Bronchial epithelial cell (primary cell): ENCODE results near the gene GFER. TPM values are rescaled to one million over a fixed set of nuclear protein-coding genes. Genes with fewer than 3 reads are reported as not detected.
A peak's percentile ranks its signal among the peaks of the same experiment; 100 is the strongest.

Experiments
- DNase-seq: peaks from one replicate; pipeline ENCODE4 v3.0.0-alpha.2; 2010; ENCODE audit warnings: low read depth
- FAIRE-seq: peaks from 2 replicates; lab custom pipeline; 2011; peaks lifted over from hg19 to GRCh38; lab: Jason Lieb, UNC
- H3K27me3 ChIP-seq: 2 replicates; pipeline ENCODE4 v1.5.1; 2011; ENCODE audit warnings: low read length; ENCODE audit not compliant: control insufficient read depth, insufficient read depth
- H3K36me3 ChIP-seq: 2 replicates; pipeline ENCODE4 v1.5.1; 2011; ENCODE audit warnings: low read length; ENCODE audit not compliant: control insufficient read depth, insufficient read depth
- H3K4me3 ChIP-seq: 2 replicates; pipeline ENCODE4 v1.5.1; 2011; ENCODE audit warnings: mild to moderate bottlenecking, low read depth, low read length, control low read depth
- total RNA-seq: library from RNA; depleted of rRNA; stranded (reverse); fragments of >200 nt; gene quantifications from 2 replicates; pipeline ENCODE4 v1.2.1, GENCODE V29; 2014
- TF ChIP-seq, protein P1 (sequence below): IDR thresholded peaks from 2 replicates; pipeline ENCODE4 v1.5.1; 2011; ENCODE audit warnings: mild to moderate bottlenecking, moderate library complexity, low read length, control low read depth, inconsistent platforms; ENCODE audit not compliant: insufficient read depth, severe bottlenecking

GFER gene
- total RNA-seq, 1 donor from 2014 or later, result 16.1 TPM

DNA sequence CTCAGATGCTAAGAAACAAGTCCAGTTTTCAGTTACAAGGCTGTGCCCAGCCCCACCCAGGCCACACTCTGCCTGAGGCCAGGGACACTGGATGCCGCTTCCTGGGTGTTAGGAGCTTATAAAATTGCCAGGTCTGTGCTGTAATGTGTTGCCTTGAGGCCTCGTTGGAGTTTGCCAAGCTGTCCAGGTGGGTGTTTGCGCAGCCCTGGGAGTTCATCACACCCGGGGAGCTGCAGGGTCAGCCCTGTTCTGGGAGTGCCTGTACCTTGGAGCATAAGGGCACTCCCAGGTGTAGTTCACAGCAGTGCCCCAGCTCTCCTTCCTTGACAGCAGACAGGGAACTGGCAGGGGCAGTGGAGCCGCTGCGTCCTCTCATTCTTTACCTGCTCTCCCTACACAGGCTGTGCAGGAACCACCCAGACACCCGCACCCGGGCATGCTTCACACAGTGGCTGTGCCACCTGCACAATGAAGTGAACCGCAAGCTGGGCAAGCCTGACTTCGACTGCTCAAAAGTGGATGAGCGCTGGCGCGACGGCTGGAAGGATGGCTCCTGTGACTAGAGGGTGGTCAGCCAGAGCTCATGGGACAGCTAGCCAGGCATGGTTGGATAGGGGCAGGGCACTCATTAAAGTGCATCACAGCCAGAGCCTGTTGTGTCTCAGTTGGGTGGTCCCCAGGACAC is 1.6 kb downstream of the GFER start:
- FAIRE-seq, result no peak
- no peak for DNase-seq
- TF ChIP-seq, protein P1, sequence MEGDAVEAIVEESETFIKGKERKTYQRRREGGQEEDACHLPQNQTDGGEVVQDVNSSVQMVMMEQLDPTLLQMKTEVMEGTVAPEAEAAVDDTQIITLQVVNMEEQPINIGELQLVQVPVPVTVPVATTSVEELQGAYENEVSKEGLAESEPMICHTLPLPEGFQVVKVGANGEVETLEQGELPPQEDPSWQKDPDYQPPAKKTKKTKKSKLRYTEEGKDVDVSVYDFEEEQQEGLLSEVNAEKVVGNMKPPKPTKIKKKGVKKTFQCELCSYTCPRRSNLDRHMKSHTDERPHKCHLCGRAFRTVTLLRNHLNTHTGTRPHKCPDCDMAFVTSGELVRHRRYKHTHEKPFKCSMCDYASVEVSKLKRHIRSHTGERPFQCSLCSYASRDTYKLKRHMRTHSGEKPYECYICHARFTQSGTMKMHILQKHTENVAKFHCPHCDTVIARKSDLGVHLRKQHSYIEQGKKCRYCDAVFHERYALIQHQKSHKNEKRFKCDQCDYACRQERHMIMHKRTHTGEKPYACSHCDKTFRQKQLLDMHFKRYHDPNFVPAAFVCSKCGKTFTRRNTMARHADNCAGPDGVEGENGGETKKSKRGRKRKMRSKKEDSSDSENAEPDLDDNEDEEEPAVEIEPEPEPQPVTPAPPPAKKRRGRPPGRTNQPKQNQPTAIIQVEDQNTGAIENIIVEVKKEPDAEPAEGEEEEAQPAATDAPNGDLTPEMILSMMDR, result no peak
- peaks cover 10% of the 10 kb centered on the region for H3K36me3 ChIP-seq
- H3K4me3 ChIP-seq, result no peak overlapping the region
- H3K27me3 ChIP-seq, result peaks cover 20% of the 10 kb centered on the region

DNA sequence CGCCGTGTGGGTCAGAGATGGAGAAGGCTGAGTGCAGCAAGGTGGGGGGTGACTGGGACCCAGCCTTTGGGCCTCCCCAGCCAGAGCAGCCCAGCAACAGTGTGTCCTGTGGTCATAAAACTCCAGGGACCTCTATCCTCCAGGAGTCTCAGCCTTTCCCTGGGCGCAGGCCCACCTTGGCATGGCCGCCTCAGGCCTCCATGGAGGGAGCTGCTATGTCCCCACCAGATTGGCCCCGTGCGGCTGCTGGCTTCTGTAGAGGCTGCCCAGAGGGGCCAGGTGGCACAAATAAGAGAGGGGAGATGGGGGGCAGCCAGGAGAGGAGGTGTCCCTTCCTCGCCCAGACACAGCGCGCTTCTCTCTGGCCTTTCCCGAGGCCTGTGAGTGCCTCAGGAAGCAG is 3.2 kb downstream of the GFER start:
- Histone ChIP-seq H3K36me3 (peaks cover 10% of the 10 kb centered on the region), H3K4me3 (no peak overlapping the region), H3K27me3 (peaks cover 14% of the 10 kb centered on the region)
- no peak for FAIRE-seq
- TF ChIP-seq, protein P1, result no peak
- no peak for DNase-seq

GRCh38 chr16:1989209-1990100 is 5.5 kb downstream of the GFER start, which contains the start of gene SYNGR3:
TSS of gene SYNGR3 (plus strand) at chr16:1989970. CDS start at chr16:1990103, 133 bp downstream.
- TF ChIP-seq, protein P1, result no peak

DNA sequence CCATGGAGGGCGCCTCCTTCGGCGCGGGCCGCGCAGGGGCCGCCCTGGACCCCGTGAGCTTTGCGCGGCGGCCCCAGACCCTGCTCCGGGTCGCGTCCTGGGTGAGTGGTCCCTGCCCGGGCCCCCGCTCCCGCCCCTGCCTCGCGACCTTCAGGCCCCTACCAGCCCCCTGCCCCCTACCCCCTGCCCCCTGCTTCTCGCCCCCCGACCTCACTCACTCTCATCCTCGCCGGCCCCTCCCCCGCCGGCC is 6.0 kb downstream of the GFER start:
- DNase-seq (no peak), FAIRE-seq (no peak)
- TF ChIP-seq, protein P1, result no peak
- H3K36me3 ChIP-seq, result peaks cover 10% of the 10 kb centered on the region
- H3K27me3 ChIP-seq, result peaks cover 14% of the 10 kb centered on the region
- H3K4me3 ChIP-seq, result no peak overlapping the region

More at GRCh38 chr16:1989209-1990100, 5.5 kb downstream of the GFER start, which contains the start of gene SYNGR3:
- peaks cover 10% of the 10 kb centered on the region for H3K36me3 ChIP-seq
- H3K27me3 ChIP-seq, result peaks cover 14% of the 10 kb centered on the region
- FAIRE-seq (no peak), DNase-seq (no peak)
- peak within 1 kb of the TSS; percentile 21 for H3K4me3 ChIP-seq

- no peak for FAIRE-seq
- TF ChIP-seq, protein P1, result no peak
- Histone ChIP-seq H3K36me3 (peaks cover 9% of the 10 kb centered on the region), H3K27me3 (peaks cover 14% of the 10 kb centered on the region), H3K4me3 (peak overlapping the region; percentile 21)
- DNase-seq, result no peak
These were observed 6.5 kb downstream of the GFER start for GRCh38 chr16:1990351-1991134.
